Right lobe of liver (tissue), 4 donors: ENCODE results near the gene ESYT1.

ENCODE experiments used
- CTCF ChIP-seq, 4 donors: fragments of 200-600 bp in 3 of 4; fragments of 450-650 bp in 1 of 4; IDR thresholded peaks; one replicate each; pipeline versions ENCODE4 v1.5.1 to v1.8.0; 2016 to 2022; ENCODE audit warnings: antibody characterized with exemption in 4 of 4, mild to moderate bottlenecking in 2 of 4
- POLR2A ChIP-seq: fragments of 450-650 bp; IDR thresholded peaks from one replicate; pipeline ENCODE4 v1.6.1; 2017; ENCODE audit warnings: antibody characterized with exemption, mild to moderate bottlenecking
- donor health status: DM: no; HTN: no; CAD: no.
- donor health status: DM: no; HTN: no; CAD: no.
- donor health status: DM: no; HTN: yes; CAD: no.

GRCh38 chr12:56152756-56153677 lies 24.9 kb downstream of the ESYT1 start:
- TF ChIP-seq POLR2A (no peak), CTCF (IDR thresholded peaks at IDR 0.05) (no peak)
